GM23248 (cell line): Measurements from ENCODE around the gene CTNND2. TPM values are rescaled to one million over a fixed set of nuclear protein-coding genes. Genes with fewer than 3 reads are reported as not detected.

Experiments used
- DNase-seq: peaks from one replicate; pipeline ENCODE4 v3.0.0-alpha.2; 2015
- H2AFZ ChIP-seq: fragments of 200-600 bp; sonication (generic); 2 replicates; pipeline ENCODE4 v1.6.1; 2016; ENCODE audit warnings: antibody characterized with exemption
- H3F3A ChIP-seq: fragments of 200-600 bp; sonication (generic); 2 replicates; pipeline ENCODE4 v1.6.1; 2016; ENCODE audit warnings: mild to moderate bottlenecking, antibody characterized with exemption, mixed run types; ENCODE audit not compliant: insufficient read depth
- H3K27ac ChIP-seq: fragments of 200-600 bp; sonication (generic); 2 replicates; pipeline ENCODE4 v1.5.1; 2016; ENCODE audit warnings: mild to moderate bottlenecking
- H3K27me3 ChIP-seq: fragments of 200-600 bp; sonication (generic); replicated peaks from 2 replicates; pipeline ENCODE4 v1.6.1; 2016; ENCODE audit warnings: mild to moderate bottlenecking; ENCODE audit not compliant: insufficient read depth
- H3K36me3 ChIP-seq: fragments of 200-600 bp; sonication (generic); 2 replicates; pipeline ENCODE4 v1.6.1; 2016; ENCODE audit warnings: low read depth, mild to moderate bottlenecking
- H3K4me1 ChIP-seq: fragments of 200-600 bp; sonication (generic); 2 replicates; pipeline ENCODE4 v1.6.1; 2016; ENCODE audit warnings: mild to moderate bottlenecking; ENCODE audit not compliant: insufficient read depth
- H3K4me2 ChIP-seq: fragments of 200-600 bp; sonication (generic); one replicate; pipeline ENCODE4 v1.6.1; 2016; ENCODE audit warnings: mild to moderate bottlenecking; ENCODE audit not compliant: unreplicated experiment
- H3K4me3 ChIP-seq: fragments of 200-600 bp; sonication (generic); 2 replicates; pipeline ENCODE4 v1.5.1; 2016; ENCODE audit warnings: mild to moderate bottlenecking
- H3K79me2 ChIP-seq: fragments of 200-600 bp; sonication (generic); 2 replicates; pipeline ENCODE4 v1.6.1; 2016; ENCODE audit warnings: mild to moderate bottlenecking; ENCODE audit not compliant: insufficient read depth
- H3K9ac ChIP-seq: fragments of 200-600 bp; sonication (generic); 2 replicates; pipeline ENCODE4 v1.6.1; 2016; ENCODE audit warnings: mild to moderate bottlenecking
- H3K9me2 ChIP-seq: fragments of 200-600 bp; sonication (generic); 2 replicates; pipeline ENCODE4 v1.6.1; 2016; ENCODE audit warnings: mixed run types, mild to moderate bottlenecking, moderate library complexity; ENCODE audit not compliant: insufficient read depth
- H3K9me3 ChIP-seq: fragments of 200-600 bp; sonication (generic); one replicate; pipeline ENCODE4 v1.6.1; 2017; ENCODE audit warnings: low read depth
- H4K20me1 ChIP-seq: fragments of 200-600 bp; sonication (generic); 2 replicates; pipeline ENCODE4 v1.6.0; 2016; ENCODE audit not compliant: insufficient read depth
- EZH2 ChIP-seq: fragments of 200-600 bp; sonication (generic); IDR thresholded peaks from 2 replicates; pipeline ENCODE4 v1.6.1; 2018; ENCODE audit warnings: antibody characterized with exemption, mild to moderate bottlenecking; ENCODE audit not compliant: insufficient read depth, poor library complexity, severe bottlenecking
- EZH2phosphoT487 ChIP-seq: fragments of 200-600 bp; sonication (generic); IDR thresholded peaks from 2 replicates; pipeline ENCODE4 v1.6.1; 2018; ENCODE audit warnings: antibody characterized with exemption, moderate library complexity, mild to moderate bottlenecking, low read depth; ENCODE audit not compliant: insufficient read depth
- WGBS, 2 experiments: methylation state at CpG; one replicate each; pipeline ENCODE4 v1.1.6; 2015 to 2017; ENCODE audit warnings: low lambda C conversion rate in 2 of 2, low coverage in 1 of 2; ENCODE audit errors: missing lambda C conversion rate in 2 of 2; 5-methylcytosine and 5-hydroxymethylcytosine counted together
- in situ Hi-C: fragments of 300-500 bp; cut with MboI; formaldehyde crosslinking; loops from 2 replicates; pipeline ENCODE4 v1.15.0; 2020
- polyA plus RNA-seq: library from polyadenylated mRNA; unstranded; fragments of >200 nt; fragmentation: Nextera tagmentation; extraction: Ambion mirVana; gene quantifications from 2 replicates; pipeline ENCODE4 v1.2.1, GENCODE V29; 2016
- total RNA-seq: library from RNA; depleted of rRNA; stranded (reverse); fragments of >200 nt; shearing (Covaris generic); gene quantifications from 2 replicates; pipeline ENCODE4 v1.2.3, GENCODE V29; 2014

Gene CTNND2
- total and polyA plus RNA-seq, 2 experiments from 2014 or later = not detected

GRCh38 chr5:11547140-11547539 lies 357.1 kb downstream of the CTNND2 start:
- Histone ChIP-seq H4K20me1 (no peaks in the 10 kb centered on the region), H3K36me3 (no peaks in the 10 kb centered on the region), H3K4me2 (no peak overlapping the region), H3K9me3 (no peaks in the 10 kb centered on the region), H2AFZ (no peak overlapping the region), H3K27ac (no peak overlapping the region), H3K9ac (no peak overlapping the region), H3K27me3 (no peaks in the 10 kb centered on the region), H3K9me2 (no peaks in the 10 kb centered on the region), H3F3A (no peaks in the 10 kb centered on the region), H3K4me1 (no peaks in the 10 kb centered on the region), H3K4me3 (no peak overlapping the region), H3K79me2 (no peaks in the 10 kb centered on the region)
- in situ Hi-C loops = no loop called here
- WGBS, 2 experiments = 63 to 82% methylated on average over 5 of the region's 5 CpGs
- DNase-seq = no peak
- TF ChIP-seq EZH2 = no peak
- no peak for TF ChIP-seq EZH2phosphoT487

- in situ Hi-C loops = no loop called here
- TF ChIP-seq EZH2 (no peak), EZH2phosphoT487 (no peak)
- H3K4me2 ChIP-seq = no peak overlapping the region
- H3K9me3 ChIP-seq = no peaks in the 10 kb centered on the region
- DNase-seq = no peak
- H3K27ac ChIP-seq = no peak overlapping the region
- H3K9me2 ChIP-seq = no peaks in the 10 kb centered on the region
- no peaks in the 10 kb centered on the region for H3K79me2 ChIP-seq
- no peak overlapping the region for H3K9ac ChIP-seq
- 39% methylated on average over 5 of the region's 5 CpGs for WGBS, 2 experiments
- no peaks in the 10 kb centered on the region for H3K27me3 ChIP-seq
- no peak overlapping the region for H3K4me3 ChIP-seq
- H2AFZ ChIP-seq = no peak overlapping the region
- H3K4me1 ChIP-seq = no peaks in the 10 kb centered on the region
- H3K36me3 ChIP-seq = no peaks in the 10 kb centered on the region
- H3F3A ChIP-seq = no peaks in the 10 kb centered on the region
- H4K20me1 ChIP-seq = no peaks in the 10 kb centered on the region
These were observed 364.1 kb downstream of the CTNND2 start for GRCh38 chr5:11540112-11540511.

- WGBS, 2 experiments = 3 to 11% methylated on average over 4 of the region's 4 CpGs
- H3K4me2 ChIP-seq = no peak overlapping the region
- no peaks in the 10 kb centered on the region for H3K27me3 ChIP-seq
- in situ Hi-C loops = no loop called here
- no peaks in the 10 kb centered on the region for H3K36me3 ChIP-seq
- no peaks in the 10 kb centered on the region for H3K9me3 ChIP-seq
- H3K79me2 ChIP-seq = no peaks in the 10 kb centered on the region
- no peak overlapping the region for H3K9ac ChIP-seq
- TF ChIP-seq EZH2phosphoT487 = no peak
- TF ChIP-seq EZH2 = no peak
- no peak for DNase-seq
- H3K27ac ChIP-seq = no peak overlapping the region
- no peaks in the 10 kb centered on the region for H4K20me1 ChIP-seq
- no peaks in the 10 kb centered on the region for H3K4me1 ChIP-seq
- no peaks in the 10 kb centered on the region for H3F3A ChIP-seq
- no peak overlapping the region for H3K4me3 ChIP-seq
- no peaks in the 10 kb centered on the region for H3K9me2 ChIP-seq
- no peak overlapping the region for H2AFZ ChIP-seq
These were observed 372.3 kb downstream of the CTNND2 start for GRCh38 chr5:11531811-11532555.

- Histone ChIP-seq H3K27ac (no peak overlapping the region), H4K20me1 (no peaks in the 10 kb centered on the region), H2AFZ (no peak overlapping the region), H3K9ac (no peak overlapping the region), H3K36me3 (no peaks in the 10 kb centered on the region), H3F3A (no peaks in the 10 kb centered on the region), H3K4me2 (no peak overlapping the region), H3K9me3 (no peaks in the 10 kb centered on the region), H3K4me1 (no peaks in the 10 kb centered on the region), H3K9me2 (no peaks in the 10 kb centered on the region), H3K27me3 (no peaks in the 10 kb centered on the region), H3K4me3 (no peak overlapping the region), H3K79me2 (no peaks in the 10 kb centered on the region)
- DNase-seq = no peak
- WGBS, 2 experiments = 23 to 25% methylated on average over 7 of the region's 7 CpGs
- no peak for TF ChIP-seq EZH2
- TF ChIP-seq EZH2phosphoT487 = no peak
- in situ Hi-C loops = no loop called here
These were observed 375.5 kb downstream of the CTNND2 start for GRCh38 chr5:11528720-11529119.
